ENCODE results near the gene TPST2.

Gene TPST2

DNA sequence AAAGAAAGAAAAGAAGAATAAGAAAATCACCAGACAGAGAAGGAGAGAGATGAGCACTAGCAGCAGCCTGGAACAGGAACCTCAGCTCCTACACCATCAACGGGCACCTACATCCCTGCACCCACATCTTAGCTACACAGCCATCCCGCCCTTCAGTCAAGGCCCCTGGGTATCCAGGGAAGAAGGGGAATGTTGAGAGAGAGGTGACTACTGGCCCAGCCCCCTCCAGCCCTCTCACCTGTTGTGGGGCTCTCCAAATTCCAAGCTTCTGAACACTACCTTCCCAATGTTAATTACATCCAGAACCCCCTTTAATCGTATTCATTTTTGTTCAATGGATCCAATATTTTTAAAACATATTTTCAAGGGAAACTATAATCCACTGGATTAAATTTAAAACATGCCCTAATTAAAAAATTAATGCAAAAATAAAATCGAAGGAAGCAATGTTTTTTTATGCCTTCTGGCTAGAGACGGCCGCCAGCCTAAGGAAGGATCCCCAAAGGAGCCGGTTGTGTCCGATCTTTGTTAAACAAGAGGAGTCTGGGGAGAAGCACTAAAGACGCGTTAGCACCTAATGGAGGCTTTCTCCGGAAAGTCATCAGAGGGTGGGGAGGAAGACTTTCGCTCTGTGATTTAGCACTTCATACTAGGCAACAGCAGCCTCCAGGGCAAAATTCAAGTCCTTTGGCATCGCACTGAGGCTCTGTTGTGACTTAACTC, 9.5 kb downstream of the TPST2 start:
- DNase-seq (ENCODE audit: low read depth in 2 of 2) = no peak

DNA sequence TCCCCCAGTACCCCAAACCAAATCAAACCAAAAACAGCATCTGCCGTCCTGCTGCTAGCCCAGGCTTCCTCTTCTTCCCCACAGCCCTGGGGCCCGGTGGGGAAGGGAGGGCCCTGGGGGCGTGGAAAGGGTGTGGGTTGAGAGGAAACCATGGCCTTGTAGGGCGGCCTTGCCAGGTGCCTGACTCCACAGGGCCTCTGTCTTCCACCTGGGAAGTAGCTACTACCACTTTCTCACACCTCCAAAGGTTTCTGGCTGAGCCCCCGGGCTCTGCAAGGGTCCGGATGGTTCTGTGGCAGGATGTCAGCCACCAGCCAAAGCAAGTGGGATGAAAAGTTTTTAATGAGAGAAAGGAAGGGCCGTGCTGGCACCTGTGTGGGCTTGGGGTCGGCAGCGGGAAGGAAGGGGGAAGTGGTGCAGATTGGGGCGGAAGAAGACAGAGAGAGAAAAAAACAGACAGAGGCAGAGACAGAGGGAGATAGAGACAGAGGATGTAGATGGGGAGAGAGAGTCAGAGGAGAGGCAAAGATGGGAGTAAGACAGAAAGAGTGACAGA, 10.5 kb downstream of the TPST2 start:
- DNase-seq (ENCODE audit: low read depth in 2 of 2) = no peak

DNA sequence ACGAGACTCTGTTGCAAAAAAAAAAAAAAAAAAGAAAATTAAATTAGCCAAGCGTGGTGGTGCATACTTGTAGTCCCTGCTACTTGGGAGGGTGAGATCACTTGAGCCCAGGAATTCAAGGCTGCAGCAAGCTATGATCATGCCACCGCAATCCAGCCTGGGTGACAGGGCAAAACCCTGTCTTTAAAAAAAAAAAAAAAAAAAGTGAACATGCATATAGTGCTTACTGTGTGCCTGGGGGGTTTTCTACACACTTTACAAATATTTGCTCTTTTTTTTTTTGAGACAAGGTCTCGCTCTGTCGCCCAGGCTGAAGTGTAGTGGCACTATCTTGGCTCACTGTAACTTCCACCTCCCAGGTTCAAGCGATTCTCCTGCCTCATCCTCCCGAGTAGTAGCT, 12.9 kb downstream of the TPST2 start:
- DNase-seq (ENCODE audit: low read depth in 2 of 2) = no peak

DNA sequence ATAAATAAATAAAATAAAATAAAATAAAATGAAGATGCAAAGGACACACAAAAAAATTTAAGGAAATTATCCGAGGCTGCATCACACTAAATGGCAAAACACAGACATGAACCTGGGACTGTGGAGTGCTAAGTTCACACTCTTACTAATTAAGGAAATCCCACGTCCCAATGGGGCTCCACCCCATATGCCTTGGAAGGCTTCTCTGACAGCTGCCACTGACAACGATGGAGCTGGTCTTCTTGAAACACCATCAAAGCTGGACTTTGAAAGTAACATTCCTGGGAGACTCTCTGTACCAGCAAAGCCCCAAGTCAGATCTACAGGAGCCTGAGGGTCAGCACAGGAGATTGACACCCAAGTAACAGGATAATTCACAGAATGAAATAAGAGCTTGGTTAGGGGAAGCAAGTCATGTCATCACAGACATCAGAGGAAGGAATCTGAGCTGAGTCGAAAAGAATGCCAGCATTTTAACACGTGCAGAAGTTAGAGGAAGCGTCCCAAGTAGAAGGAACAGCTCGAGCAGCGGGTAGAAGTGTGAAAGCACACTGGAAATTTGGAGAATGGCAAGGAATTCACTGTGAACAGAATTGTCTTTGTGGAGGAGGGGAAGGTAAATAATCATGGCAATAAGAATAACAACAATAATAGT, 13.8 kb downstream of the TPST2 start:
- no peak for DNase-seq (ENCODE audit: low read depth in 2 of 2)

DNA sequence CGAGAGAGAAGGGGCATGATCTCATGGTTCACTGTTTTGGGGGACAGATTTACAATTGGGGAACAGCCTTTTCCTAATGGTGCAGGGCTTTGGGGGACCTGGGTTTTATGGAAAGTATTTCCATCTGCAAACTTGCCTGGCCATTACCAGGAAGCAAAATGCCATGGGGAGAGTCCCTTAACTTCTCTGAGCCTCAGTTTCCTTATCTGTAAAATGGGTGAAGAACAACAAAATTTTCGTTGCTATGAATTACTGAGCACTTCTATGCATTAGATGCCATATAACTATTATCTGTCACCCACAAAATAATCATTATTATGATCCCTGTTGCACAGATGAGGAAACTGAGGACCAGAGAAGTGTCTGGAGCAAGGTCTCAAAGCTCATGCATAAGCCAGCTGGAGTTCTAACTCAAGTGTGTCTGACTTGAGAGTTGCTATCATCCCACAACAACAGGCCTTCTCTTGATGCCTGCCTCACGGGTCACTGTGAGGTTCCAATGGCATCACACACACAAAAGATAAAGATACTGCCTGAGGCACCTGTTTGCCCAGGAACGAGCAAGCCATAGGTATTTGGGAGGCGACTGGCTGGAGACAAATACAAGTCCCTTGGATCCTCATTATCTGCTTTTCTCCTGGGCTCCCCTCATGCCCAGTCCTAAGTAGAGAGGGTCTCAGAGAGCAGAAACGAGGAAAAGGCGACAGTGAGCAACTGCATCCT, 15.8 kb downstream of the TPST2 start:
- DNase-seq (ENCODE audit: low read depth in 2 of 2) = no peak

DNA sequence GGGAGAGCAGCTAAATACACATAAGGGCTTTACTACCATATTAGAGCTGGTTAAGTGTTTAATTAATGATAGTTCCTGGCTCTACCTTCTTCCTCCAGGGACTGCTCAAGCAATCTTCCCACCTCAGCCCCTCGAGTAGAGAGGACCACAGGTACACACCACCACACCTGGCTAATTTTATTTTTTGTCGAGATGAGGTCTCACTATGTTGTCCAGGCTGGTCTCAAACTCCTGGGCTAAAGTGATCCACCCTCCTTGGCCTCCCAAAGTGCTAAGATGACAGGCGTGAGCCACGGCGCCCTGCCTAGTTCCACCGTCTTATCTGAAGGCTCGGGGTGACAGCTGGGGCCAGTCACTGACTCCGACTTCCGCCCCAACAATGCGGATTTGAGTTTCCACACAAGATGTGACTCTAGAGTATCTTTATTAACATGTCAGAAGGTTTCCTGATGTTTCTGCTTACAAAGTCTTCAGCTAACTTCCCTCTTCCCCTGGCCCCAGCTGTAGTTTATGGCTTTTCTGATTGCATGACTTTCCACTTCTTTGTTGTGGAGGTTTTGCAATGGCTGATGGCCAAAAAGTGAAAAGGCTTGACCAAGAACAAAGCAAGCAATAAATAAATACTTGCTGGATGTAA, 16.8 kb downstream of the TPST2 start:
- no peak for DNase-seq (ENCODE audit: low read depth in 2 of 2)

DNA sequence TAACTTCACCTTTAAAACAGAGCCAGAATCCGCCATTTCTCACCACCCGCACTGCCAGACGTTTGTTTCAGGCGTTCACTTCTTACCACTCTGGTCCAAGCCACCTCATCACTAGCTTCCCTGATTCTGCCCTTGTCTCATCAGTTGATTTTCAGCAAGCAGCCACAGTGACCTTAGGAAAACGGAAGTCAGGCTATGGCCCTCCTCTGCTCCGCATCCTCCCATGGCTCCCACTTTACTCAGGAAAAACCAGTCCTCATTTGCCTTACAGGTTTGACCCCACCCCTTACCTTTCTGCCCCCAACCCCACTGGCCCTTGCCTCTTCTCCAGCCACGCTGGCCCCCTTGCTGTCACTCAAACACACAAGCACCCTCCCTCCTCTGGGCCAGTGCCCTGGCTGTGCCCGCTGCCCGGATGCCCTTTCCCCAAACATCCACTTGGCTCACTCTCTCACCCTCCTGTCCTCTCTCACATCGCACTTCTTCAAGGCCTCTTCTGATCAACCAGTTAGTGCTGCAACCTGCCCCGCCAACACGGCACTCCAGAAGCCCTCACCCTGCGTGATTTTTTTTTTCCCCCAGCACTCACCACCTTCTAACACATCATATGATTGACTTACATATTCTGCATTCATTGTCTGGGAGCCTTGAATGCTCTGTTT, 18.9 kb downstream of the TPST2 start:
- DNase-seq (ENCODE audit: low read depth in 2 of 2) = no peak

DNA sequence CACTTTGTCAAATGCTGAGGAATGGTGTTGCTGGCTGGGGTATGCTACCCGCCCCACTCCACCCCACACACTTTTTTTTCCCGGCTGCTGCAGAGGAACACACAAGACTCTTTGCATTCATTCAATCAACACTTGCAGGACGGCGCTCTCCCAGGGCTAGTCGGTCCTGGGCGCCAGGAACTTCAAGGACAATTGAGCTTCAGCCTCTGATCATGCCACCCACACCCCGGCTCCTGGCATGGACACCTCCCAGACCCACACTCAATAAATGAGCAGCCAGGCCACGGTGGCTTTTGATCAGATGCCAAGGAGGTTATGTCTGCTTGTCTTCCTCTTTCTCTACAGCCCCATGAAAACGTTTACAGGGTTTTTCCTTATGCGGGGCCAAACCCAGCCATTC, 19.8 kb downstream of the TPST2 start:
- no peak for DNase-seq (ENCODE audit: low read depth in 2 of 2)

DNA sequence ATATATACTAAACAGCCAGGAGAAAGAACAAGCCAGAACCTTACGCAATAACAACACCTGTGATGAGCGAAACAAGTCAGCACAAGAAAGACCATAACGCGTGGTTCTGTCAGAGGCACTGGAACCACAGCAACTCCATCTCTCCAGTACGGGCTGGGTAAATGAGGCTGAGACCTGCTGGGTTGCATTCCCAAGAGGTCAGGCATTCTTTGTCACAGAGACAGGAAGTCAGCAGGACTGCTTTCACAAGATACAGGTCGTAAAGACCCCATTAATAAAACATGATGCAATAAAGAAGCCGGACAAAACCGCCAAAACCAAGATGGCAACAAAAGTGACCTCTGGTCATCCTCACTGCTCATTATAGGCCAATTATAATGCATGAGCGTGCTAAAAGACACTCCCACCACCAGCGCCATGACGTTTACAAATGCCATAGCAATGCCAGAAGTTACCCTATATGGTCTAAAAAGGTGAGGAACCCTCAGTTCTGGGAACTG, 21.7 kb downstream of the TPST2 start:
- DNase-seq (ENCODE audit: low read depth in 2 of 2) = no peak

DNA sequence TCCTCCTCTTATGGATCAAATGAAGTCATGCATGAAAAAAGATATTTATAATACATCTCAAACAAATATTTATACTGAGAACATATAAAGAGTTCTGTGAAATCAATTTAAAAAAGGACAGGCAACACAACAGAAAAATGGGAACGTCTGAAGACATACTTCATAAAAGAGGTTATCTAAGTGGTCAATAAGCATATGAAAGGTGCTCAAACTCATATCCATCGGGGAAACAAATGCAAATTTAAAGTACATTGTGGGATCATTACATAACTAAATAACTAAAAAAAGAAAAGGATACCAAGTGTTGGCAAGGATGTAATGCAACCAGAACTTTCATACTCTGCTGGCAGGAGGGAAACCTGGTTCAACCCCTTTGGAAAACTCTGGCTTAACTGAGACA, 22.3 kb downstream of the TPST2 start:
- DNase-seq (ENCODE audit: low read depth in 2 of 2) = no peak

DNA sequence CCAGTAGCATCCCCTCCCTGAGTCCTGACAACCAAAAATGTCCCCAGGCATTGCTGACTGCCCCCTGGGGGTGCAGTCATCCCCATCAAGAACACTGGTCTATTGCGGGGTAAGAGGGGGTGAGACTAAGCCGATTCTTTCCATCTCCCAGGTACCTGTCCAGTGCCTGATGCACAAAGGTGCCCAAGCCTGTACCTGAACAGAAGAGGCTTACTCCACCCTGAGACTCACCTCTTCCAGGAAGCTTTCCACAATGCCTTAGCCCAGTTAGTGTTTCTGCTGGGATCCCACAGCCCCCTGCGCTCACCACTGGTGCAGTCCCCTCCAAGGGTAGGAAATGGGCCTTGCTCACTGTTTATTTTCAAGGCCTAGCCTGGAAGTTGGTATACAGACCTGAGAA, 22.9 kb downstream of the TPST2 start:
- DNase-seq (ENCODE audit: low read depth in 2 of 2) = no peak

DNA sequence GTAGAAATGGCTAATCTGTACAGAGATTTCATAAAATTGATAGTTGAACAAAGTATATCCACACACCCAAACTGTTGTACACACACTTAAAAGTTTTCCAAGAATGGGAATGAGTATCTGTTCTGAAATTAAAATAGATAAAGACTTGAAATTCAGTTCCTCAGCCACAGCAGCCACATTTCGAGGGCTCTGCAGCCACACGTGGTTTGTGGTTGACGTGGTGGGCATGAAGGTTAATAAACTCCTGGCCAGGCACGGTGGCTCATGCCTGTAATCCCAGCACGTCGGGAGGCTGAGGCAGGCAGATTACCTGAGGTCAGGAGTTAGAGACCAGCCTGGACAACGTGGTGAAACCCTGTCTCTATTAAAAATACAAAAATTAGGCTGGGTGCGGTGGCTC, 24.0 kb downstream of the TPST2 start:
- DNase-seq (ENCODE audit: low read depth in 2 of 2) = no peak

DNA sequence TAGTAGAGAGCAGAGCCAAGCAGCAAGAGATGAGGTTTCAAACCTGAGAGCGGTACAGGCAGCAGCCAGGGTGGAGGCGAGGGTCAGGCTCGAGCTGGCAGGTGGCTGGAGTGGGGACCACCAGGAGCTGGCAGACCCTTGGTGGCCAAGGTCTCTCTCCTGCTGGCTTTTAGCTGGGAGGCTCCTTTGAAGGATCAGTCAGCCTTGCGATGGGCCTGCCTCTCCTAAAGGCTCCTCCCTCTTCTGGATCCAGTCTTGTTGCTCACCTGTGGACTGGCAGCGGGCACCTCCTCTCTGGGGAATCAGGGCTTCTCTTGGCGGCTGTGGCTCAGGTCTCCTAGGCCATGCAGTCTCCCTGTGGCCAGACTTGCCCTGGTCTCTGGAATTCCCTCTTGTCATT, 24.8 kb downstream of the TPST2 start:
- DNase-seq (ENCODE audit: low read depth in 2 of 2) = no peak

DNA sequence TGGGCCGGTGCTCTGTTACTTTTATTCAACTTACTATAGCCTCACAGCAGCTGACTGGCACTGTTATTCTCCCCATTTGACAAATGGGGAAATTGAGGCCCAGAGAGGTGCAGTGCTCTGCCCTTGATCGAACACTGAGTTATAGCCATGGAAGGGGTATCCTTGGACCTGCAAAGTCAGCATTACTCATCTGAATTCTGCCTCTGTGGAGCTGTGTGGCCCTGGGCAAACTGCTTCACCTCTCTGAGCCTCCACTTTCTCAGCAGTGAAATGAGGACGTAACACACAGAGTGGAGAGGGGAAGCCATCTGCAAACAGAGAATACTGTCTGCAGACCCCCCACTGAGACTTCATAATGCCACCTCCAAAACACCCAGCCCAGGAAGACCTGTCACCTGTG, 25.3 kb downstream of the TPST2 start:
- DNase-seq (ENCODE audit: low read depth in 2 of 2) = no peak

DNA sequence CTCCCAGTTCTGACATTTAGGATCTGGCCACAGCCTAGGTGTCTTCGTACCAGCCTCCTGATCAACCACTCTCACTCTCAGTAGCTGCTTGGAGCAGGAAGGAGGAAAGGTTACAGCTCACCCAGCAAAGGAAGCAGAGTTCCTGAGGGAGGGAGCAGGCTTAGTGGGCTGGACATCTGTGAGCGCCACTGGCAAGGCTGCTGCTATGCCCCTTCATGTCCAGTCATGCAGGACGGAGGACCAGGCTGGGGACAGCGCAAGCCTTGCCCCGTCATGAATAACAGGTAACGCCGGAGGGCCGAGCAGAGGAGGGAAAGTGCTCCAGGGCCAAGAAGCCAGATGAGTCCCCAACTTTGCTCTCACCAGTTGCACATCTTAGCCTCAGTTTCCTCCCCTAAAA, 25.8 kb downstream of the TPST2 start:
- DNase-seq (ENCODE audit: low read depth in 2 of 2) = no peak

DNA sequence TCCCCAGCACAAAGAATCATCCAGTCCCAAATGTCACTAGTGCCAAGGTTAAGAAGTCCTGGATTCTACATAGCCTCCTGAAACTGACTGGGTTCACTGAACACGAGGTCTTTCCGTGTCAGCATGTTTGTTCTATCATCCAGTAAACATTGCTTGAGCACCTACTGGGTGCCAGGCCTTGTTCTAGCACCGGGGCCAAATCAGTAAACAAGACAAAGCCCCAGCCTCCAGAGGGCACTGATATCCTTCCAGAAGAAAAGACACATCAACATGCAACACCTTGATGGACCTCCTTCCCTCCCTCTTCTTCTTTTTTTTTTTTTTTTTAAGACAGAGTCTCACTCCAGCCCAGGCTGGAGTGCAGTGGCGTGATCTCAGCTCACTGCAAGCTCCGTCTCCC, 26.9 kb downstream of the TPST2 start:
- no peak for DNase-seq (ENCODE audit: low read depth in 2 of 2)

DNA sequence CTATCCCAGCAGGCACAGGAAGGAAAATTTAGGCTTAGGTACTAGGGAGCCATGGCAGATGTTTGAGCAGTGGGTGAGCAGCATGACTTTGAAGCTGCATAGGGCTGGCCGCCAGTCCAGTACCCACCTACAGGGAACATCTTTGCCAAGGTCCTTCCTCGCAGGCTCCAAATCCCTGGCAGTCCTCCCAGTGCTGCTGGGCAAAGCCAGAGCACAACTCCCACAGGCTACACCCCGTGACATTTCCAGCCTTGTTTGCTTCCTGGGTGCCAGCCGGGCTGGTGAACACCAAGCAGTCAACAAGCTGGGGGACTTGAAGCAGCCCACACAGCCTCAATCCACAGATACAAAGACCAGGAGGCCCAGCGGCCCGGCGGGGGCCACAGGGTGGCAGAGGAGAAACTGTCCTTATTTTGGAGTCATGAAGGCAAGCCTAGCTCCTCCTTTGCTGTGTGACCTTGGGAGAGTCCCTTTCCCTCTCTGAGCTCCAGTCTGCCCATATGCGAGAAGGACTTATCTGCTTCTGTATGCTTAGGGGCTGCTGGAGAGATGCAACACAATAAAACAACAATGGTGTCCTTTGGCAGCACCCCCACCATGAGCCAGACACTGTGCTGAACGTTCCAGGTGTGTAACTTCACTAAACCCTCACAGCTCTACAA, 28.0 kb downstream of the TPST2 start:
- no peak for DNase-seq (ENCODE audit: low read depth in 2 of 2)

DNA sequence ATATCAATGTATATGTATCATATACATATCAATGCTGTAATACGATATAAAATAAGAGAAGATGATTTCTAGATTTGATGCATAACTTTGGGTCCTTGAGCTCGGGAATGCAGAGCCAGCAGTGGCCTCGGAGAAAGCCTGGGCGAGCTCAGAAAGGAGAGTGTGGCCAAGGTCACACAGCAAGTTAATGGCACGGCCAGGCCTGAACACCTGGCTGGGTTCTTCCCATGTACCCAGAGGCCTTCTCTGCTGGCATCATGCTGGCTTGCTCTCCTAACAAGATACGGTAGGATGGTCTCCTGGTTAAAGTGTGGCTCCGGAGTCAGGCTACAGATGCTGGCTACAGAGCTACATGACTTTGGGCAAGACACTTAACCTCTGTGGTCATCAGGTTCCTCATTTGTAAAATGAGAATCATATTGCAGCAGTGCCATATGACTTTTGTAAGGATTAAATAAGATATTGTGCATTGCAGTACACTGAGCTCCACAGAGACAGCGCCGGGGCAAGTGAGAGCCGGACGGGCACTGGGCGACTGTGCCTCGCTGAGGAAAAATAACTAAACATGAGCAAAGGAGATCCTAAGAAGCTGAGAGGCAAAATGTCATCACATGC, 29.9 kb downstream of the TPST2 start:
- no peak for DNase-seq (ENCODE audit: low read depth in 2 of 2)

DNA sequence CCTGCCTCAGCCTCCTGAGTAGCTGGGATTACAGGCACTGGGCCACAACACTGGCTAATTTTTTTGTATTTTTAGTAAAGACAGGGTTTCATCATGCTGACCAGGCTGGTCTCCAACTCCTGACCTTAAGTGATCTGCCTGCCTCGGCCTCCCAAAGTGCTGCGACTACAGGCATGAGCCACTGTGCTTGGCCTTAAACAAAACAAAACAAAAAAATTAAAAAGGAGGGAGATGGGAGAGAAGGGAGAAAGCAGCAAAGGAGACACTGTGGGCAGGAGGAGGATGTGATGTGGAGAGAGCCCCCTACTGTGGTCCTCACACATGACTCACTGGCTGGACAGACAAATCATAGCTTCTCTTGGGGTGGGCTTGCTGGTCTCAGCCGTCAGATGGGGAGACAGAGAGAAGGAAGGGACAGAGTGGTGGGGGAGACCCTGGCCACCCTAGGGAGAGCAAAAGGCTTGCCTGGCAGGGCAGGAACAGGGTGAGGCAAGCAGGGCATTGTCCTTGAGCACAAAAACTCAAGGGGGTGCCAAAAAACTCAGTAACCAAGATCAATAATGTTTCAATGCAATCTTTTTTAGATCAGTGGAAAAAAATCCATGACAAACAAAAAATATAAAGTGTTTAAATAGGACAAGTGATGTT, 31.6 kb downstream of the TPST2 start:
- DNase-seq (ENCODE audit: low read depth in 2 of 2) = no peak

DNA sequence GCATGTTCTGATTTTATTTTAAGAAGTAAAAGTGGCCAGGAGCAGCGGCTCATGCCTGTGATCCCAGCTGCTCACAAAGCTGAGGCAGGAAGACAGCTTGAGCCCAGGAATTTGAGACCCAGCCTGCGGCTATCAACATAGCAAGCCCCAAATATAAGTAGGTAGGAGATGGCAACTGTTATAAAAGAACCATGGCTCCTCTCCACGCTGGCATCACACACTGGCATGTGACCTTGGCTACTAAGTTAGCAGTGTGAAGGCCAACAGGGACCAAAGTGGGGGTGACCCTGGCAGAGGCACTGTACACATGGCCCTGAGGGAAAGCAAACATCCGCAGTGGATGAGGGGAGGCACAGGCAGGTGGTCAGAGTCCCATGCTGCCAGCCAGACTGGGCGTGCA, 33.0 kb downstream of the TPST2 start:
- no peak for DNase-seq (ENCODE audit: low read depth in 2 of 2)

All from activated CD8-positive, alpha-beta memory T cell treated with anti-CD3 and anti-CD28 coated beads for 4 hours (primary cell).